Skin epidermis (tissue), 12 donors: ENCODE results near the gene GCDH.

Experiments
- H3K27ac ChIP-seq, 21 experiments: fragments of 200-600 bp; sonication (generic) in 11 of 21; one replicate each; pipeline ENCODE4 v1.5.0; 2020; ENCODE audit warnings: mild to moderate bottlenecking in 3 of 21, inconsistent platforms in 2 of 21, moderate library complexity in 2 of 21
- H3K4me3 ChIP-seq, 7 experiments: fragments of 200-600 bp; sonication (generic) in 2 of 7; one replicate each; pipeline ENCODE4 v1.5.0; 2020; ENCODE audit warnings: inconsistent platforms in 2 of 7, mild to moderate bottlenecking in 2 of 7, moderate library complexity in 1 of 7

GCDH gene

DNA sequence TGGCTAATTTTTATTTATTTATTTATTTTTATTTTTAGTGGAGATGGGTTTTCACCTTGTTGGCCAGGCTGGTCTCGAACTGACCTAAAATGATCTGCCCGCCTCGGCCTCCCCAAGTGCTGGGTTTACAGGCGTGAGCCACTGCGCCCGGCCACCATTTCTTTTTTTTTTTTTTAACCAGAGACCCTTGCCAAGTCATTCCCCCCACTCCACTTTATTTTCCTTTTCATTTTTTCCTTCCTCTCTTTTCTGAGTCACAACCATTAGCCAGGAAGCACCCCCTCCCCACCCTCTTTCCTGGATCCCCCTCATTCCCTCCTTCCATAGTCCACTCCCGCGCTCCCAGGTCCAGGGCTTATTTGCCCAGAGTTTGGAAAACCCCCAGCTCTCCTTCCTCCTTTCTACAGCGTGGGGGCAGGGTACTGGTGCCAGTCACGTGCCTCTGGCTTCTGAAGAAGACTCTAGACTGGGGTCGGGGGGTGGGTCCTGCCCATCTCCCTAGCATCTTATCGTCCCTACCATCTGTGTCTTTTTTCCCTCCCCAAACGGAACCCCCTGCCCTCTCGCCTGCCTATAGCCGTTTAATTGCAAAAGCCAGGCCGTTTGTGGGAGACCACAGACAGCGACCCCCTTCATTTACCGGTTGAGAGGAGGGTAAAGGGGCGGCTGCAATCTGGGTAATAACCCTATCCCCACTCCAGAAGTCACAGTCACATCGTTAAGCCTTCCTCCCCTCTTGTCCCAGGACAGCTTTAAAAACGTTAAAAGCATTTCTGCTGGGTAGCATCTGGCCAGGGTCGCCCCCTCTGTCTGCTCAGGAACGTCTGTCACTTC is 46.4 kb downstream of the GCDH start:
- H3K4me3 ChIP-seq: peak overlapping the region; percentile 81 to 100 (median 87)
- peak overlapping the region in 15 of 21 experiments; percentile 28 to 96 (median 54) for H3K27ac ChIP-seq

GRCh38 chr19:12937927-12938778 is 47.2 kb downstream of the GCDH start, which contains the start of gene CALR:
Gene CALR, plus strand, starts transcription at chr19:12938609. Its CDS starts 71 bp downstream, at chr19:12938680.
- peak within 1 kb of the TSS; percentile 18 to 99 (median 92) for H3K27ac ChIP-seq
- peak within 1 kb of the TSS; percentile 81 to 100 (median 87) for H3K4me3 ChIP-seq

DNA sequence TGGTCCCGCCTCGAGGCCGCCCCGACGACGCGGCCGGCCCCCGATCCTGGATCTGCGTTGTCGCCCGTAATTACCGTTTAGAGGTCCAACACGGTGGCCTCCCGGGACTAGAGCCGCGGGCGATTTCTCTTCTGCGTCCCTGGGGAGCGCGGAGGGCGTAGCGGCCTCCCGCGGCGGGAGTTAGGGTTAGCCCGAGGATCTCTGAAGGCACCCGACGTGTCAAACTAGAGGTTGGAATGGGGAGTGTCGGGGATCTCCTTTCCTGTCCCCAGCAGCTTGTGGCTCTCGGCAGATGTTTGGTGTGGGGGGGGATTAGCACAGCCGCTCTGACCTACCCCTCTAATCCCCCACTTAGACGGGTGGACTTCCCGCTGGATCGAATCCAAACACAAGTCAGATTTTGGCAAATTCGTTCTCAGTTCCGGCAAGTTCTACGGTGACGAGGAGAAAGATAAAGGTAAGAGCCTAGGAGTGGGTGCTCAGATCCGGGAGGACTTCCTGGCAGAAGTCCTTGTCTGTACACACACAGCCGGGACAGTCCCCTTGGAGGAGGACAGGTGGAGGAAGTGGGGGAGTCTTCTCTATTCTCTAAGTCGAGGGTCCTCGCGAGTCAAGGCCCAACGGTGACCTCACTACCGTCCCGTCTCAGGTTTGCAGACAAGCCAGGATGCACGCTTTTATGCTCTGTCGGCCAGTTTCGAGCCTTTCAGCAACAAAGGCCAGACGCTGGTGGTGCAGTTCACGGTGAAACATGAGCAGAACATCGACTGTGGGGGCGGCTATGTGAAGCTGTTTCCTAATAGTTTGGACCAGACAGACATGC is 48.0 kb downstream of the GCDH start:
- Histone ChIP-seq H3K4me3 (peak overlapping the region; percentile 81 to 100 (median 87)), H3K27ac (peak overlapping the region; percentile 18 to 99 (median 92))

GRCh38 chr19:12939975-12940423 is 49.0 kb downstream of the GCDH start:
- H3K4me3 ChIP-seq: peak overlapping the region; percentile 81 to 100 (median 87)

DNA sequence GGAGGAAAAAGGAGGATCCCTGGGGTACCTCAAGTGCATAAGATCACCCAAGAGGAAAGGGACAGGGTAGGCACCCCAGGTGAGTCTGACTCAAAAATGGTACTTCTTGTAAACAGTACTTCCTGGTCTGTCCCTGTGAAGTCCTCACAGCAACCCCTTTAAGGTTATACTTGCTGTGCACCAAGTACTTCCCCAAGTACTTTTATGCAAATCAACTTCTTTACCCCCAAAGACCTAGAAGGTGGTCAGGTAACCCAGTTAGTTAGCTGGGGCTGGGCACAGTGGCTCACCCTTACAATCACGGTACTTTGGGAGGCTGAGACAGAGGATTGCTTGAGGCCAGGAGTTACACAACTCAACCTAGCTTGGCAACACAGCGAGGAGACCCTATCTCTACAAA is 49.9 kb downstream of the GCDH start:
- Histone ChIP-seq H3K27ac (peak overlapping the region in 8 of 21 experiments; percentile 7 to 99 (median 60)), H3K4me3 (peak overlapping the region in 1 of 7 experiments; percentile 84)

More at GRCh38 chr19:12939975-12940423, 49.0 kb downstream of the GCDH start:
- H3K27ac ChIP-seq: peak overlapping the region in 13 of 21 experiments; percentile 30 to 99 (median 92)

DNA sequence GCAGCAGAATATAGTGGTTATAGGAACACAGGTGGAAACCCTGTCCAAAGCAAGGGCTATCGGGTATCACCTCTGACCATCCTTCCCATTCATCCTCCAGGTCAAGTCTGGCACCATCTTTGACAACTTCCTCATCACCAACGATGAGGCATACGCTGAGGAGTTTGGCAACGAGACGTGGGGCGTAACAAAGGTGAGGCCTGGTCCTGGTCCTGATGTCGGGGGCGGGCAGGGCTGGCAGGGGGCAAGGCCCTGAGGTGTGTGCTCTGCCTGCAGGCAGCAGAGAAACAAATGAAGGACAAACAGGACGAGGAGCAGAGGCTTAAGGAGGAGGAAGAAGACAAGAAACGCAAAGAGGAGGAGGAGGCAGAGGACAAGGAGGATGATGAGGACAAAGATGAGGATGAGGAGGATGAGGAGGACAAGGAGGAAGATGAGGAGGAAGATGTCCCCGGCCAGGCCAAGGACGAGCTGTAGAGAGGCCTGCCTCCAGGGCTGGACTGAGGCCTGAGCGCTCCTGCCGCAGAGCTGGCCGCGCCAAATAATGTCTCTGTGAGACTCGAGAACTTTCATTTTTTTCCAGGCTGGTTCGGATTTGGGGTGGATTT is 52.6 kb downstream of the GCDH start:
- Histone ChIP-seq H3K27ac (peak overlapping the region in 6 of 21 experiments; percentile 1 to 49 (median 18)), H3K4me3 (no peak overlapping the region)

DNA sequence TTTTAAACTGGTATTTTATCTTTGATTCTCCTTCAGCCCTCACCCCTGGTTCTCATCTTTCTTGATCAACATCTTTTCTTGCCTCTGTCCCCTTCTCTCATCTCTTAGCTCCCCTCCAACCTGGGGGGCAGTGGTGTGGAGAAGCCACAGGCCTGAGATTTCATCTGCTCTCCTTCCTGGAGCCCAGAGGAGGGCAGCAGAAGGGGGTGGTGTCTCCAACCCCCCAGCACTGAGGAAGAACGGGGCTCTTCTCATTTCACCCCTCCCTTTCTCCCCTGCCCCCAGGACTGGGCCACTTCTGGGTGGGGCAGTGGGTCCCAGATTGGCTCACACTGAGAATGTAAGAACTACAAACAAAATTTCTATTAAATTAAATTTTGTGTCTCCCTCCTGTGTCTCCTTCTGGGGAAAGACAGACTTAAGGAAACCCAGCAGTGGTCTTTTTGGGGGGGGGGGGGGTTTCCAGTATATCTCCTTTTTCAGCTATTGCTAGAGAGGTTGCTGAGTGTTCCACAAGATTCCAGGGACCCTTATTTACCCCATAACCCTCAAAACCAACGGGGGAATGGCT is 53.2 kb downstream of the GCDH start:
- H3K27ac ChIP-seq: peak overlapping the region in 9 of 21 experiments; percentile 2 to 98 (median 66)
- H3K4me3 ChIP-seq: no peak overlapping the region

GRCh38 chr19:12945479-12946091 is 54.6 kb downstream of the GCDH start, which contains the start of gene RAD23A:
Gene RAD23A, plus strand, starts transcription at chr19:12945862. Its CDS starts 87 bp downstream, at chr19:12945949.
- peak within 1 kb of the TSS; percentile 80 to 98 (median 86) for H3K4me3 ChIP-seq
- peak within 1 kb of the TSS; percentile 85 to 99 (median 96) for H3K27ac ChIP-seq

DNA sequence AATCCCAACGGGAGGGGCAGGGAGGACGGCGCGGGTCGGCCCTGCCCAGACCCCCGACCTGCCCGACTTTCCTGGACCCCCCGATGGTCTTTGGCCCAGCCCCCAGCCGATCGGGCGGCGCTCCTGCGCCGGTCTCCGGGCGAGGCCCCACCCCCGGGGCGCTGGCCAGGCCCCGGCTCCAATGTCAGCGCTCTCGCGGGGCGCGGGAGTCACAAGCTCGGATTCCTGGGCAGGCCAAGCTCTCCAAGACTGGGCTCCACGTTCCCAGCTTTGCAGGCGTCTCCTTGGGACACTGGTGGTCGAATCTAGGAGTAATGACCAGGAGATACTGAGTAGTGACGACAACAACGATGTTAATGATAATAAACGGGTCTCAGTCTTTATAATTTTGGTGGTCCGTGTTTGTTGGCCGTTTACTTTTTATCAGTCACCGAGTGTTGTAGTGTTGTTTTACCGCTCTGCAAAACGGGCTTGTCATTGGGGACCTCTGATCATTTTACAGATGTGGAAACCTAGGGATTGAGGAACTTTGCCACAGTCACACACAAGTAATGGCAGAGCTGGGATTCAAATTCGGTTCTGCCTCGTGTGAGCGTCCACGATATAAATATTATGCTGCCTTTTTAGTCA is 55.2 kb downstream of the GCDH start:
- peak overlapping the region; percentile 85 to 99 (median 96) for H3K27ac ChIP-seq
- peak overlapping the region; percentile 80 to 98 (median 86) for H3K4me3 ChIP-seq

DNA sequence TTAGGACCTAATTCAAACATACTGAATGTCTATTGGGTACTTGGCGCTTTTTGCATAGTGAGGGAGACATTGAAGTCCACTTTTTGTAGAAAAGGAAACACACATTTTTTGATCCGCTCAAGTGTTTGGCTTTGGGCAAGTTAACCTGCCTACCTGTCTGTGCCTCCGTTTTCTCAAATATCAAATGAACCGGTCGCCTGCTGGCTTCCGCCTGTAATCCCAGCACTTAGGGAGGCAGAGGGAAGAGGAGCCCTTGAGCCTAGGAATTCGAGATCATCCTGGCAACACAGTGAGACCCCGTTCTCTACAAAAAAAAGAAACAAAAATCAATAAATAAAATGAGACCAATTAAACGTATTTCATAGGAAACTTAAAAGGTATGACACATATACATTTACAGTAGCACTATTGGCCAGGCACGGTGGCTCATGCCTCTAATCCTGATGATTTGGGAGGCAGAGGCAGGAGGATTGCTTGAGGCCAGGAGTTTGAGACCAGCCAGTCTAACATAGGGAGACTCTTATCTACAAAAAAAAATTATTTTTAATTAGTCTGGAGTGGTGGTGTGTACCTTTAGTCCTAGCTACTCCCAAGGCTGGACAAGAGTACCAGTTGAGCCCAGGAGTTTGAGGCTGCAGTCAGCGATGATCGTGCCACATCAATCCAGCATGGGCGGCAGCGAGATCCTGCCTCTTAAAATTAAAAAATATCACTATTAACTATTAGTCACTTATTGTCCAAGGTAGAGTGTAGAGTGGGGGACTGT is 56.0 kb downstream of the GCDH start:
- Histone ChIP-seq H3K27ac (peak overlapping the region in 16 of 21 experiments; percentile 90 to 99 (median 96)), H3K4me3 (peak overlapping the region; percentile 80 to 98 (median 86))

DNA sequence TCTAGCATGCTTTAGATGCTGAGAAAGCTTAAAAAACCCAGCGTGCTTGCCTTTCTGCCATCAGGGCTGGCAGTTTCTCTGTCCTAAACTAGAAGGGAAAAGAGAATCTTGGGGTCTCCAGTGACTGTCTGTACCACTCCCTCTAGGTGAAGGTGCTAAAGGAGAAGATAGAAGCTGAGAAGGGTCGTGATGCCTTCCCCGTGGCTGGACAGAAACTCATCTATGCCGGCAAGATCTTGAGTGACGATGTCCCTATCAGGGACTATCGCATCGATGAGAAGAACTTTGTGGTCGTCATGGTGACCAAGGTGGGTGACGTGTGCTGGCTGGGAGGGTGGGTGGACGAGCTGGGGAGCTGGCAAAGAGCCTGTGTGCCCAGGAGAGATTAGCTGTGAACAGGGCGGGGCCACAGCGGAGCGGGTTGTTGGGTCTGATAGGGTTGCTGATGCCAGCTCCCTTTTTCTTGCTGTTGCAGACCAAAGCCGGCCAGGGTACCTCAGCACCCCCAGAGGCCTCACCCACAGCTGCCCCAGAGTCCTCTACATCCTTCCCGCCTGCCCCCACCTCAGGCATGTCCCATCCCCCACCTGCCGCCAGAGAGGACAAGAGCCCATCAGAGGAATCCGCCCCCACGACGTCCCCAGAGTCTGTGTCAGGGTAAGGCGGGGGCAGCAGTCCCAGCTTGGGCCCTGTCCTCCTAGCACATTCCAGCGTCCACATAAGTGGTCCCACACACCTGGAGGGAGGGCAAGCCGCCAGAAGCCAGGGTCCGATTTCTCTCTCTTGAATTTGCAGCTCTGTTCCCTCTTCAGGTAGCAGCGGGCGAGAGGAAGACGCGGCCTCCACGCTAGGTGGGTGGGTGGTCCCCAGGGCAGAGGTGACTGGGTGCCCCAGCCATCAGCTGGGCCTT is 57.0 kb downstream of the GCDH start:
- Histone ChIP-seq H3K4me3 (no peak overlapping the region), H3K27ac (peak overlapping the region in 4 of 21 experiments; percentile 5 to 37 (median 33))

- Histone ChIP-seq H3K4me3 (no peak overlapping the region), H3K27ac (peak overlapping the region in 4 of 21 experiments; percentile 4 to 39 (median 18))
Measured at GRCh38 chr19:12948612-12949362, 57.8 kb downstream of the GCDH start.
